Adipocyte (in vitro differentiated cells): ENCODE measurements around the gene SLC25A24.
A peak's percentile ranks its signal among the peaks of the same experiment; 100 is the strongest.

Source experiments
- DNase-seq: peaks from one replicate; pipeline ENCODE4 v3.0.0-alpha.2; 2015; ENCODE audit warnings: low read depth
- H3K27me3 ChIP-seq: replicated peaks from 2 replicates; pipeline ENCODE4 v1.7.0; 2013; ENCODE audit warnings: mild to moderate bottlenecking, low read length, moderate library complexity; ENCODE audit not compliant: control insufficient read depth, insufficient read depth
- H3K36me3 ChIP-seq: 2 replicates; pipeline ENCODE4 v1.7.0; 2013; ENCODE audit warnings: low read length, mild to moderate bottlenecking, moderate library complexity; ENCODE audit not compliant: control insufficient read depth, insufficient read depth, severe bottlenecking
- H3K4me1 ChIP-seq: 2 replicates; pipeline ENCODE4 v1.7.0; 2013; ENCODE audit warnings: mild to moderate bottlenecking, low read length, moderate library complexity; ENCODE audit not compliant: control insufficient read depth, insufficient read depth
- H3K4me3 ChIP-seq: 2 replicates; pipeline ENCODE4 v1.7.0; 2013; ENCODE audit warnings: mild to moderate bottlenecking, low read length, moderate library complexity
- H3K9ac ChIP-seq: 2 replicates; pipeline ENCODE4 v1.7.0; 2013; ENCODE audit warnings: mild to moderate bottlenecking, low read length, moderate library complexity
- H3K9me3 ChIP-seq: 2 replicates; pipeline ENCODE4 v1.7.0; 2013; ENCODE audit warnings: mild to moderate bottlenecking, low read length, moderate library complexity; ENCODE audit not compliant: control insufficient read depth

Gene SLC25A24

GRCh38 chr1:108089477-108089876 is 110.7 kb downstream of the SLC25A24 start:
- Histone ChIP-seq H3K4me1 (peaks cover 8% of the 10 kb centered on the region), H3K9me3 (no peaks in the 10 kb centered on the region), H3K9ac (no peak overlapping the region), H3K4me3 (no peak overlapping the region), H3K36me3 (no peaks in the 10 kb centered on the region), H3K27me3 (no peaks in the 10 kb centered on the region)
- DNase-seq = peak; percentile 18

- no peak overlapping the region for H3K4me3 ChIP-seq
- H3K9me3 ChIP-seq = no peaks in the 10 kb centered on the region
- no peaks in the 10 kb centered on the region for H3K36me3 ChIP-seq
- no peak overlapping the region for H3K9ac ChIP-seq
- DNase-seq = no peak
- H3K4me1 ChIP-seq = peaks cover 8% of the 10 kb centered on the region
- H3K27me3 ChIP-seq = no peaks in the 10 kb centered on the region
Observed at GRCh38 chr1:108085628-108086027, 114.5 kb downstream of the SLC25A24 start.

GRCh38 chr1:108084866-108085477 is 115.2 kb downstream of the SLC25A24 start:
- Histone ChIP-seq H3K4me3 (no peak overlapping the region), H3K36me3 (no peaks in the 10 kb centered on the region), H3K27me3 (no peaks in the 10 kb centered on the region), H3K9me3 (no peaks in the 10 kb centered on the region), H3K4me1 (peaks cover 8% of the 10 kb centered on the region), H3K9ac (no peak overlapping the region)
- no peak for DNase-seq
